HG03439 (cell line): ENCODE results near the gene PALLD.

Experiments used
- ATAC-seq: cut with Tn5 transposase; IDR thresholded peaks from one replicate; pipeline ENCODE4 v1.9.1; 2021; ENCODE audit warnings: mild to moderate bottlenecking, moderate library complexity; ENCODE audit not compliant: unreplicated experiment

PALLD gene

DNA sequence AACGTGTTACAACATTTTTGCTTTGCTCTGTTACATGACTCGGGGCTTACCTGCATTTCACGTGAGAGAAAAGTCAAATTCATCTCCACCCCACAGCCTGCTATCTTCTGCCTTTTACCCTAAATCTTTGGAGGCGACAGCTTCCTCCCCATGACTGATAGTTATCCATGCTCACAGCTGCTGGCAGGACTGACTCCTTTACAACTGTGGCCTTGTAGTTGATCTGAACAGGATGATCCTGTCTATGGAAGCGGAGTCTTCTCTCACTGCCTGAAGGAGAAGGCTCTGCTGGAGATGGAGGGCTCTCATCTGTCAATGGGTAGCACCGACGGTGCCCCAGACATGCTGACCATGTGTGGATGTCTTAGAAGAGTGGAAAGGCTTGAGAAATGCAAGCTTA, 362.2 kb downstream of the PALLD start:
- ATAC-seq: no peak

DNA sequence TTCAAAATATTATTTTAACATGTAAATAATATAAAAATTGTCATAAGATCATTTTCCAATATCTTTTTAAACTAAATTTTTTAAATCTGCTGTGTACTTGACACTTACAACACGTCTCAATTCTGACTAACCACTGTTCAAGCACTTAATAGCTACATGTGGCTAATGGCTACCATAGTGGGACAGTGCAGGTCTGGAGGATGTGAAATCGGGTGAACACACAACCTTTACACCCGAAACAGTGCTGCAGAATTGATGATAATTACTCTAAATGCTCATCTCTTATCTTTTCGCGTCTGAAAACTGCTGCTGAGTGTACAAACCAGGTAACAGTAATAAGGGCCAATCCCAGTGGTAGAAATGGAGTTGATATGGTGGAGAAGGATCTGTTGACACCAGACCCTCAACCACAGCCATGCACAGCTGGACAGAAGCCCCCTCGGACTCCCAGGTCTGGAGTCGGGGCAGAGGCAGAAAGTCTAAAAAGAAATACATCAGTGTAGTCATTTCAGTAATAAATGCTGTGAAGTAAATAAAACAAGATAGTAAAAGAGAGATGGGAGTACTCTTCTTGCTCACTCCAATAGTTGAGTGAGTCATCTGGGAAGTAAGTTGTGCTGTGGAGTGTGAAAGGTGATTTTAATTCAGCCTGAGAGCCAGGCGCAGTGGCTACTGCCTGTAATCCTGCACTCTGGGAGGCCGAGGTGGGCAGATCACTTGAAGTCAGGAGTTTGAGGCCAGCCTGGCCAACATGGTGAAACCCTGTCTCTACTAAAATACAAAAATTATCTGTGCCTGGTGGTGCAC, 363.2 kb downstream of the PALLD start:
- peak; percentile 96 for ATAC-seq

DNA sequence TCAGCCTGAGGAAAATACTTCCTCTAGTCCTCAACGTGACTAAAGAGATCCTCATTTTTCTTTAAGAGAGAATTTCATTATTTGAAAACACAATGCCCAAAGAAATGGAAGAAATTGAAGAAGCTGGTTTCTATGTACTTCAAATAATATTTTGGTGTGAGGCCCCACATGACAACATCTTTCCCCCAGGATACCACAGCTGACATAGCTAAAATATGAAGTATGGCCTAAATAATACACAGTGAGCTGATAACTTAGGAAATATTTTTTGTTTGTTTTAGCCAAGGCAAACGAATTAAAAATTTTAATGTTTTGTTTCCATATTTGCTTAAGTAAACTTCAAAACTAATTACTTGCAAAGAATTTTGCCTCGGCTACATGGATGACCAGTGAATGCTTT, 364.0 kb downstream of the PALLD start:
- ATAC-seq: no peak

DNA sequence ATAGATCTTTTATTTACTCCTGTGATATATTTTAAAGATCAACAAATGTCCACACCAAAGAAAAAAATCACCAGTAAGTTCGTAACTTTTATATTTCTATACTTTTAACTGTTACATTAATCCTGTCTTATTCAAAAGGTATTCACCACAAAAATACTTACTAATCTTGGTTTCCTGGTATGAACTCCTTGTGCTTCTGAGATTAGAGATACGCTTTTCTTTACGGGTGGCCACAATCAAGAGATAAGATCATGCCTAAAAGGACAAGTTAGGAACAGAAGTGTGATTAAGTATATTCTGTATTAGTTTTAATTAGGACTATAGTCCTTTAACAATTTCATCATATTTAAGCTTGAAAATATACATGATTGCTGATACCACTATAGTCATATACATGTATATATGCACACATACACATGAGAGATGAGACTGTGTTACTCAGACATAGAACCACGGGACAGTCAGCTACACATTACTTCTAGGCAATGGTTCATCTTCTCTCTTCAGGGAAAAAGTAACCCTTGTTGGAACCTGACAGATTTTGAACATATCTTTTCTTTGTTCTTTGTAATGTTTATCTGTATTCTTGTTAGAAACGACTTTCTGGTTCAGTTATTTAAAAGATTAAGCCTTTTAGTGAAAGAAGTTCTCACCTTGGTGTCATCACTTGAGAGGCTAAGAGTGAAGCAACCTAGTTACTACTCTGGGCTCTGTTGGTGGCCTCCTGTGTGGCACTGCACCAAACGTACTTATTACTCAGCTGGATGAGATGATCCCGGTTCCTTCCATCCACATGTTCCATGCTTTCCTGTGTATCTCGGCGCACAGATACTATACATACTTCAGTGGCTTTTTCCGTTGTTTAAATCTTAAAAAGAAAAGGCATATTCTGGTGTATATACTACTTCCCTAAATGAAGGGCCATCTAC, 367.1 kb downstream of the PALLD start:
- no peak for ATAC-seq

DNA sequence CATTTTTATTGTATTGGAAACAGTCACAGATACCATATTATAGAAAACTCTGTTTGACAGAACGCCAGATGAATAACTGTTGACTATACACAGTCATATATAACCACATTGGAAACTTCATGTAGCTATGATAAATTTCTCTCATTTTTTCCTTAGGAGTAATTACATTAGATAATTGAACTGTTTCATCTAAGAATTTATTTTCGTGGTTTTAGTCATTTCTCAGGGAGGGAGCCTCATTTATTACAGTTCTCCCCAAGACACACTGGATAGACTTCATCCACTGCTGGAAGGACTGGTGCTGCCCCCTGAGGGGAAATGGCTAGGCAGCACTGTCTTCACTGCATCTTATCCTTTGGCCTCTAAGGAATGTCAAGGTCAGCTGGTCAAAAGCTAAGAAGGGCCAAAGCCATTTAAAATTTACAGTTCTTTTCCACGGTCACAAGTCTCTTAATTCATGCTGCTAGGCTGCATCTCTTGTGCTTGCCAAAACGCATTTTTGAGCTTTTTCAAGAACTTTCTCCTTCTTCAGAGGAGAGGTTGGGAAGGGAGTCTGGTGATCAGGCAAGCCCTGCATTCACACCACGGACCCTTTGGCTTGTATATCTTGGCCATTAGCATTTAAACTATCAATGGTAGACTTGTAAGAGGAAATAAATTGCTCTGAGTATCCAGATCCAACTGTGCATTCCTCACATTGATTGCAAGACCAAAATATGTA, 368.1 kb downstream of the PALLD start:
- ATAC-seq: no peak

DNA sequence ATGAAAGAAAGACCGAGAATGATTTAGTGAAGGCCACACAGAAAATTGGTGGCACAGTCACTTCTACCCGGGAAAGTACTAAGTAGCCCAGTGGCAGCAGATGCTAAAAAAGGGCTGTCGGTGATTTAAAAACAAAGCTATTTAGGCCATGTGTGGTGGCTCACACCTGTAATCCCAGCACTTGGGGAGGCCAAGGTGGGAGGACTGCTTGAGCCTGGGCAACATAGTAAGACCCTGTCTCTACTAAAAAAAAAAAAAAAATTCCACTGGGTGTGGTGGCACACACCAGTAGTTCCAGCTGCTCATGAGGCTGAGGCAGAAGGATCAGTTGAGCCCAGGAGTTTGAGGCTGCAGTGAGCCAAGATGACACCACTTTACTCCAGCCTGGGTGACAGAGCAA, 369.0 kb downstream of the PALLD start:
- no peak for ATAC-seq

DNA sequence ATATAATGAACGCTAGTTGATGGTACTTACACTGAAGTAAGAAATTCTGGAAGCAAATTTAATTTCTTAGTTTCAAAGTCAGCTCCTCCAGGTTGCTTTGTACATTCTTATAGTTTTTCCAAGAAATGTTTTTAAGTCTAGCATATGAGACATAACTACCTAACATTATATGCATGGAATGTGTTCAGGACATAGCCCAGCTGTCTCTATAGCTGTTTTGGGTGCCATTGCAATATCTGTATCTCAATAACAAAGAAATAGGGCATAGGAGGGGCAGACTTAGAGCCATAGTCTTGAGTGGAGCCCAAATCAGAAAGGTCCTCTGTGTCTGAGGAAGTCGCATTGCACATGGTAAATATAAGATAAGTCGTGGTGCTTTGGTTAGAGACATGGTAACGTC, 369.8 kb downstream of the PALLD start:
- ATAC-seq: no peak

DNA sequence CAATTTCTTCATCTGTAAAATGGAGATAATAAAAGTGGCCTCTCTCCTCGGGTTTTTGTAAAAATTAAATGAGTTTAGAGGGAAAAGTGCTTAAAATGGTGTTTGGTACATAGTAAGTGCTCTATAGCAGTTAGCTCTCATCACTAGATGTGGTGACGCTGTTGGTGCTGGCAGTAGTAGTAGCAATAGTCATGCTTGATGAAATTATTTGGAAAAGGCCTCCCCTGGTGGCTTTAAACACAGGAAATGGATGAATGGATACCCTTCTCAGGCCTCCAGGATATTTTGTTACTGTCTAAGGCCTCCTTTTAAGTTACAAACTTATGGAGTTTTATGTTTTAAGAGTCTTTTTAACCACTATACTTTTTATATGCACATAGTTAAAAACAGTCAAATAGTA, 370.3 kb downstream of the PALLD start:
- no peak for ATAC-seq

DNA sequence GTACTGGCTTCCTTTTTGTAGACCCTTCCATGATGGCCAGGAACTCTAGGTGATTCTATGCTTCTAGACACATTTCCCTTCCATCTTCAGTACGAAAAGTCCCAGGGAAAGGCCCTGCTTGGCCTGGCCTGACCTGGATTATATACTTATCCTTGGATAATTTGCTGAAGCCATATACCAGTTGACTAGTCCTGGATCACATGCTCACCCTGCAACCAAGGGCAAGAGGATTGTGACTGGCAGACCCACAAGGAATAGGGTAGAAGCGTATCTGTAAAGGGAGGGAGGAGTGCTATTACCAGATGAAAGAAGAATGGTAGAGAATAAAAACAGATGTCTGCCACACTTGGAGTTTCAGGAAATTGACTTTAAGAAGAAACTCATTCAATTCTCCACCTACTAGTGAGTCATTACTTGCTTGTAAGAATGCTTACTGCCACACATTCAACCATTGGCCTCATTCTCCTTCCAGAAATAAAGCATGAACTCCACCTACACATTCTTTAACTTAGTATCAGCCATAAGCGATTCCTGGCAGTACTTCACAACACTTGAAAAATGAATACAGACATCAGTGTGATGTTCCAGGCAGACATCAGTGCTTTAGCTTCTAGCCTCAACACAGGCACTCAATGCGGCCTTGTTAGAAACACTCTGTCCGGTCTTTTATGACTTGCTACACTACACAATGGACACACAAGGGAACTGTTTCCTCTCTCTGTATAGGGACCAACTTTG, 371.4 kb downstream of the PALLD start:
- no peak for ATAC-seq

DNA sequence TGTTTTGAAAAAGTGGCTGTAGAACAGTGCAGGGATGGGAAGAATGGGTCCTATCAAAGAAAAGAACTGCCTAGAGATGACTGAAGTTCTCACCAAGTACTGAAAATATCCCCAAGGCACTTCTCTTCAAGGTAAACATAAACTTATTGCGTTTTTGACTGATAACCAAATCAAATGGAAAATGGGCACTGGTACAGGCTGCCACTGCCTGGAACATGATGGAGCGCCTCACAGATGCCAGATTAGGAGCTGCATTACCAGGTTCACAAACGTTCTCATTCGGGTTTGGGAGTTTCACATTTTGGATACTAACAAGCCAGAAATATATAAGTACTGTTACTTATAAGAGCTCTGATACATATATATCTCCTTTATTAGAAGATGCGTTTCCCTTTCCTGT, 371.9 kb downstream of the PALLD start:
- no peak for ATAC-seq

DNA sequence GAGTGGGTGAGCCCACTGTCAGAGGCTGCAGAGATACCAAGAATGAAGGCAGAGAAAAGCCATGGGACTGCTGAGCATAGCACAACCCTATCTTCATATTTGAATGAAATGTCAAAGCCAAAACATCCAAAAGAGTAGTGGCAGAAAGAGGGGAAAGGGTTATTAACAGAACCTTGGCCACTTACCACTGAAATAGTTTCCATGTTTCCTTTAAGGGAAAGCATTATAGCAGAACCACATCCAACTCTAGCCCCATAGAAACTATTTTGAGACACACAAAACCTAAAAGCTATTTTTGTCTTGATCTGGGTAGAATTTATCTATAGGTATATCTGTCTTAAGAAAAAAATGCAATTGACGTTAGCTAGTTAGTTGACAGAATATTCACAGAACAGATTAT, 373.2 kb downstream of the PALLD start:
- no peak for ATAC-seq

DNA sequence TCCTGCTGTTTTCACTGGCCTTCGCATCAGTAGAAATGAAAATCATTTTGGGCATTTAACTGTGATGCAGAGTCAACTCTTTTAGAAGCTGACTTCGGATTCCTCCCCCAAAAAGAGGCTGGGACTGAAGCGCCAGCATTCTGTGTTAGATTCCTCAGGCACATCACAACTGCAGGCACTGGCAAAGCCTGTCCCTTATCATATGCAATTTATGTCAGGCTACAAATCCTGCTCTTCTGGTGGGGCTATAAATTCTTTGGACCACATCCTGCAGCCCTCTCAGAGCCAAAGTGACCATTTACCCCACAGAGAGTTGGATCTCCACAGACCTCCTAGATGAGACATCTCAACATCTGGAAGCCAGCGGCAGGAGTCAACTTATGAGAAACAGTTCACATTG, 374.8 kb downstream of the PALLD start:
- no peak for ATAC-seq

DNA sequence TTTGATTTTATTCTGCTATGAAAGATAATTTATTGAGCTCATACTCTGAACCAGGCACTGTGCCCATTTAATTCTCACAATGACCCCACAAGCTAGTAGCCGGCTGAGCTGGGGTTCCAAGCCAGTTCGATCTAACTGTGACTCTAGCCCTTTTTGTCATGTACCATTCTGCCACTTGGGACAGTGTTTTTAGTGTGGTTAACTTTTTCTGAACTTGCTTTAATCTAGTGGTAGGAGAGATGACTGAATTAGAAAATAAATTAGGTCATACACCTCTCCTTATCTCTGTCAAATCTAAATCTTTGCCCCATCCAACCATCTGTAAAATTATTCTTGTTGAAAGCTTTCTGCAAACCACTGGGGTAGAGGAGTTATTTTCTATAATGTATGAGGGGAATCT, 377.2 kb downstream of the PALLD start:
- ATAC-seq: no peak

DNA sequence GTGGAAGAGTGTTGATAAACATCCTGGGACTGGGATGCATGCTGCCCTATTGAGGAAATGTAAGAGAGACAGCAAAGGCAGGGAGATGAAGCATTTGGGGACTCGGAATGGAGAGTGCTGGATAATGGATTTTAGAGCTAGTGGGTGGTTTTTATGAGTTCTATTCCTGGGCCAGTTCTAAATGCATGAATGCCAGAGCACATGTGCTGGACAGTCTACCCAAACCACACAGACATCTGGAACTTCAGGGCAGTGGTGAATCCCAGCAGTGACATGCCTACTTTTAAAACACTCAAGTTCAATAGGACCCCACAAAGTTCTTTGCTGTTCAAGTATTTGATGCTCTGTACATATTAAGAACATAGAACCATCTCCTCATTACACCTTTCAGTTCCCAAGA, 379.3 kb downstream of the PALLD start:
- ATAC-seq: no peak

DNA sequence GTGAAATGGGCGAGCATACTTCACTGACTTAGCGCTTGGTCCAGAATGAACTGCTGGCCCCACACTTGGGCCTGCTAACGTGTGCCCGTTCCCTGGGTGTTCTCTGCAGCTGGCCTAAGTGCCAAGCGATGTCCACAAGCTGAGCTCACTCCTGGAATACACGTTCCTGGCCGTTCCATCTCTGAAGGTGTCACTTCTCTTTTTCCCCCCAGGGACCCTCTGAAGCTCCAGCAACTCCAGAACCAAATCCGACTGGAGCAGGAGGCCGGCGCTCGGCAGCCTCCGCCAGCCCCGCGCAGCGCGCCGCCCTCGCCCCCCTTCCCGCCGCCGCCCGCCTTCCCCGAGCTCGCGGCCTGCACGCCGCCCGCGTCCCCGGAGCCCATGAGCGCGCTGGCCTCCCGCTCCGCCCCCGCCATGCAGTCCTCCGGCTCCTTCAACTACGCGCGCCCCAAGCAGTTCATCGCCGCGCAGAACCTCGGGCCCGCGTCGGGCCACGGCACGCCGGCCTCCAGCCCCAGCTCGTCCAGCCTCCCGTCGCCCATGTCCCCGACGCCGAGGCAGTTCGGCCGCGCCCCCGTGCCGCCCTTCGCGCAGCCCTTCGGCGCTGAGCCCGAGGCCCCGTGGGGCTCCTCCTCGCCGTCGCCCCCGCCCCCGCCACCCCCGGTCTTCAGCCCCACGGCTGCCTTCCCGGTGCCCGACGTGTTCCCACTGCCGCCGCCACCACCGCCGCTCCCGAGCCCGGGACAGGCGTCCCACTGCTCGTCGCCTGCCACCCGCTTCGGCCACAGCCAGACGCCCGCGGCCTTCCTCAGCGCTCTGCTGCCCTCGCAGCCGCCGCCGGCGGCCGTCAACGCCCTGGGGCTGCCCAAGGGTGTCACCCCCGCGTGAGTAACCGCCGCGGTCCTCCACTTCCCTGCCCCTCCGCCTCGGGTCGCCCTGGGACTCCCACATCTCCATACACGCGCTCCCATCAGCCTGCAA, 380.9 kb downstream of the PALLD start:
- no peak for ATAC-seq

DNA sequence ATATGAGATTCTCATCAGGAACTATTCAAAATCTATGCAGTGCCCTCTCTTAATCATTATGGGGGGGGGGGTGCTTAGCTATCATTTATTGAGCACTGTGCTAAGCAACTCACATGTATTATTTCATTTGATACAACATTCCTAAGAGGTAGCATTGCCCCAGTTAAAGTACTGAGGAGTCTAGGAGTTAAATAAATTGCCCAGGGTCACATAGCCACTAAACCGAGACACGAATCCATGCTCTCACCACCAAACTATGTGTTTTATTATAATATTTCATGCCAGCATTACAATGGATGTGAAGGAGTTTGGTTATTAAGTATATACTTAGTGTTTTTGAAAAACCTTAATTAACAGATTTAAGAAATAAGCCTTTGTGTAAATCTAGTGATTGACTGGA, 381.8 kb downstream of the PALLD start:
- ATAC-seq: no peak

DNA sequence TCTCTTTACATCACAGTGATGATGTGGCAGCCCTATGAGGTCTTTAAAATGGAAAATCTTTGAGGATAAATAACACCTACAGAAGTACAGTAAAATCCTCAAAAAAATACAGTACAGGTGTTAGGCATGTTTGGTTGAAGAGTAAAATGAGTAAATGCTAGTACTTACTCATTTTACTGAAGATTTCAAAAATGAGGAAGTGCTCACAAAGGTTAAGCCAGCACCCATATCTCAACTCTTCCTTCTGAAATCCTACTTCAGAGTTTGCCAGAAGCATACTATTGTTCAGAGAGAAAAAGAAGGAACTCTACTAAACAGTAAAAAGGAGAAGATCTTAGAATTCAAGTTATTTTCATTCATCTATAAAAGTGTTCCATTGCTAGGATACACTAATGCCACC, 382.3 kb downstream of the PALLD start:
- ATAC-seq: no peak

DNA sequence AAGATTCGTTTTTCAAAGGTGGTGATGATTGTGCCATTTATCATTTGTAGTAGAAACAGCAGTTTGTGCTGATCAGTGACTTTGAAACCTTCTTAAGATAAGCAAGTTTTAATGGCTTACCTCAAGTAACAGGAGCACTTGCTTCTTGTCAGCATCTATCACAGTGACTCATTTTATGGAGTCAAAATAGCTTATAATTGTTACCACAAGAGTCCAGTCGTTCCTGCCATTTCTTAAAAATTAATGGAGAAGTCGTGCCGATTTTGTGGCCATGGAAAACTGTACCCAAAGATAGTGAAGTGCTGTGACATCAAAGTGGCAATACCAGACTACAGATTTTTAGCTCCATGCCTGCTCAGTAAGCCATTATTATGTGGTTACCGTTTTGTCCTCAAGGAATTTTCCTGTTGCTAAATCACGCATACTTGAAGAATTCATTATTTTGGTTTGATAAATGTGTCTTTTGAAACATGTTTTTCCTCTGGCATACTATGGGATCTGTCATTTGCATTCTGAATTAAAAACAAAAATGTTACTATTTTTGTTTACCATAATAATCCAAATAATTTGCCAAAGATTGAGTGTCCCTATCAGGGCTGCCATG, 383.3 kb downstream of the PALLD start:
- no peak for ATAC-seq
